Breast epithelium (tissue), 4 donors: ENCODE data around the gene GNB1. TPM values are rescaled to one million over a fixed set of nuclear protein-coding genes. Genes with fewer than 3 reads are reported as not detected.

Source experiments
- DNase-seq, 2 donors: peaks; one replicate each; pipeline ENCODE4 v3.0.0-alpha.2; 2019; ENCODE audit warnings: low spot score in 2 of 2
- H3K27ac ChIP-seq, 2 donors: fragments of 200-600 bp; sonication (generic) in 1 of 2; one replicate each; pipeline ENCODE4 v1.5.1; 2016 to 2019; ENCODE audit warnings: mild to moderate bottlenecking in 1 of 2
- H3K27me3 ChIP-seq, 2 donors: fragments of 200-600 bp; sonication (generic) in 1 of 2; one replicate each; pipeline versions ENCODE4 v1.5.1 to v1.6.0; 2017 to 2019; ENCODE audit warnings: control low read depth in 1 of 2, mild to moderate bottlenecking in 1 of 2
- H3K36me3 ChIP-seq: fragments of 200-600 bp; one replicate; pipeline ENCODE4 v1.5.1; 2019
- H3K4me1 ChIP-seq, 2 donors: fragments of 200-600 bp; sonication (generic); one replicate each; pipeline ENCODE4 v1.5.1; 2016 to 2019; ENCODE audit warnings: control low read depth in 1 of 2
- H3K4me3 ChIP-seq, 3 donors: fragments of 200-600 bp; sonication (generic); 1 replicate in 2 of 3; 2 replicates in 1 of 3; pipeline ENCODE4 v1.5.1; 2016 to 2019; ENCODE audit warnings: mild to moderate bottlenecking in 3 of 3, moderate library complexity in 2 of 3
- H3K9me3 ChIP-seq, 2 donors: fragments of 200-600 bp; sonication (generic) in 1 of 2; one replicate each; pipeline ENCODE4 v1.5.1; 2016 to 2019; ENCODE audit warnings: control low read depth in 1 of 2
- POLR2A ChIP-seq: fragments of 450-650 bp; IDR thresholded peaks from one replicate; pipeline ENCODE4 v1.6.1; 2016; ENCODE audit warnings: antibody characterized with exemption, mild to moderate bottlenecking, moderate library complexity
- POLR2AphosphoS5 ChIP-seq, 3 donors: sonication (generic); formaldehyde crosslinking; IDR thresholded peaks; one replicate each; pipeline ENCODE4 v1.6.1; 2017; ENCODE audit warnings: antibody characterized with exemption in 3 of 3
- intact Hi-C: fragments of 100-400 bp; cut with DNase I; formaldehyde crosslinking; loops from one replicate; pipeline ENCODE4 v1.15.1; 2023; ENCODE audit warnings: low total_unique reads
- total RNA-seq, 3 donors: library from RNA; depleted of rRNA; stranded (reverse); fragments of >200 nt; gene quantifications; one replicate each; pipeline ENCODE4 v1.1.0, GENCODE V29; 2016
- TF ChIP-seq, protein P1 (sequence below), 3 donors: fragments of 450-650 bp; IDR thresholded peaks; one replicate each; pipeline ENCODE4 v1.5.1; 2016 to 2017; ENCODE audit warnings: antibody characterized with exemption in 3 of 3, mild to moderate bottlenecking in 3 of 3, moderate library complexity in 3 of 3

The GNB1 gene
- total RNA-seq, 3 donors from 2014 or later: 108 to 138 (median 123) TPM

DNA sequence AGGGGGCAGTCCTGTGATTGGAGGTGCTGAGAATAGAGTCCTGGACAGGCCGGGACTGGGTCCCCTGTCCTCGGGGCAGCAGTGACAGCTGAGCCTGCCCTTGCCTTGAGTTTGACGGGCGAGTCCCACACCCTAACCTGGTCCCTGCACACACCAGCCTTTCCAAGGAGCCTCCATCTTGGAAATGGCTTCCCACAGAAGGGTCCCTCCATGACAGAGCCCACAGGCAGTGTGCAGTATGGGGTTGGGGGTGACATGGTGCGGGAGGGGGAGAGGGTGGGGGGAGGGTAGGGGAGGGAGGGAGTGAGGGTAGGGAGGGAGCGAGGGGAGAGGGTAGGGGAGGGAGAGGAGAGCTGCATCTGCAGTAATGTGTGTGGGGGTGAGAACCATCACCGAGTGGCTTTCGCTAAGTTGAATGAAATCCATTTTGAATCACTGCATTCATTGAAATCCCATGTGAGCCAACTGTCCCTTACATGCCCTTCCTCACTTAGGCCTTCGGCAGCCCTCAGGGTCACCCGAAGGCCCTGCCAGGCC lies 38.3 kb upstream of the GNB1 start:
- Histone ChIP-seq H3K4me1 (no peaks in the 10 kb centered on the region), H3K27ac (no peak overlapping the region), H3K27me3 (no peaks in the 10 kb centered on the region), H3K9me3 (no peaks in the 10 kb centered on the region), H3K4me3 (no peak overlapping the region), H3K36me3 (no peaks in the 10 kb centered on the region)
- intact Hi-C loops: no loop called here
- DNase-seq: no peak
- TF ChIP-seq, protein P1, sequence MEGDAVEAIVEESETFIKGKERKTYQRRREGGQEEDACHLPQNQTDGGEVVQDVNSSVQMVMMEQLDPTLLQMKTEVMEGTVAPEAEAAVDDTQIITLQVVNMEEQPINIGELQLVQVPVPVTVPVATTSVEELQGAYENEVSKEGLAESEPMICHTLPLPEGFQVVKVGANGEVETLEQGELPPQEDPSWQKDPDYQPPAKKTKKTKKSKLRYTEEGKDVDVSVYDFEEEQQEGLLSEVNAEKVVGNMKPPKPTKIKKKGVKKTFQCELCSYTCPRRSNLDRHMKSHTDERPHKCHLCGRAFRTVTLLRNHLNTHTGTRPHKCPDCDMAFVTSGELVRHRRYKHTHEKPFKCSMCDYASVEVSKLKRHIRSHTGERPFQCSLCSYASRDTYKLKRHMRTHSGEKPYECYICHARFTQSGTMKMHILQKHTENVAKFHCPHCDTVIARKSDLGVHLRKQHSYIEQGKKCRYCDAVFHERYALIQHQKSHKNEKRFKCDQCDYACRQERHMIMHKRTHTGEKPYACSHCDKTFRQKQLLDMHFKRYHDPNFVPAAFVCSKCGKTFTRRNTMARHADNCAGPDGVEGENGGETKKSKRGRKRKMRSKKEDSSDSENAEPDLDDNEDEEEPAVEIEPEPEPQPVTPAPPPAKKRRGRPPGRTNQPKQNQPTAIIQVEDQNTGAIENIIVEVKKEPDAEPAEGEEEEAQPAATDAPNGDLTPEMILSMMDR (IDR thresholded peaks at IDR 0.05): no peak
- no peak for TF ChIP-seq POLR2A
- TF ChIP-seq POLR2AphosphoS5 (IDR thresholded peaks at IDR 0.05): no peak

DNA sequence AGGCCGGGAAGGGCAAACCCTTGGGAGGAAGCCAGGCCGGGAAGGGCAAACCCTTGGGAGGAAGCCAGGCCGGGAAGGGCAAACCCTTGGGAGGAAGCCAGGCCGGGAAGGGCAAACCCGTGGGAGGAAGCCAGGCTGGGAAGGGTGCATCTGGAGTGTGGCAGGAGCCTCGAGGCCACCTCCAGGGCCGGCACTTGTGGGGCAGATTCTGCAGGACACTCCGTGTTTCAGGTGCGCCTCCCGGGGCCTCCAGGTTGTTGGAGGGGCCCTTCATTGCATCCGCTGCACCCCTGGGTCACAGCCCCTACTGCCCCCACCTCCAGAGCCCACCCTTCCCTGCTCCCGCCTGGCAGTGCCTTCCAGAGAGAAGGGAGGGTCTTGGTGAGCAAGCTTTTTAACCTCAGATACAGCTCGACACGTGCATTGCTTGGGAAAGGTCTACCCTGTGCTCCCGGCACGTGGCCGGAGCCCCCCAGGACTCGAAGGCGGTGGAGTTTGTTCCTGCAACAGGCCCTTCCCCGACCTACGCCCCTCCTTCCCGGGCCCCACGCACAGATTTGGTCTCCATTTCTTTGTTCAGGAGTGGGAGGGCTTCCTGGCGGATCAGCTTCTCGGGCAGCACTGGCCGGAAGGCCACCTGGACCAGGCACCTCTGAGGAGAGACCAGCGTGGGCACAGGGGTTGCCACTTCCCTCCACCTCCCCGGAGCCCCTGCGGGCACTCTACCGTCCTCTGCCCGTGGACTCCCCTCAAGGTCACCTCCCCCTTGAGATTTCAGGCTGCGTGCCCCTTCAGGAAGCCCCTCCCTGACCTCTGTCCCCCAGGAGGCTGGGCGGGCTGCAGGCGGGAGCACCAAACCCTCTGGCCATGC lies 37.6 kb upstream of the GNB1 start:
- TF ChIP-seq POLR2A: no peak
- TF ChIP-seq POLR2AphosphoS5 (IDR thresholded peaks at IDR 0.05): no peak
- TF ChIP-seq, protein P1 (IDR thresholded peaks at IDR 0.05): no peak
- intact Hi-C loops: no loop called here
- H3K27ac ChIP-seq: no peak overlapping the region
- H3K4me3 ChIP-seq: no peak overlapping the region
- H3K9me3 ChIP-seq: no peaks in the 10 kb centered on the region
- no peaks in the 10 kb centered on the region for H3K27me3 ChIP-seq
- no peak for DNase-seq
- no peaks in the 10 kb centered on the region for H3K4me1 ChIP-seq
- no peaks in the 10 kb centered on the region for H3K36me3 ChIP-seq

DNA sequence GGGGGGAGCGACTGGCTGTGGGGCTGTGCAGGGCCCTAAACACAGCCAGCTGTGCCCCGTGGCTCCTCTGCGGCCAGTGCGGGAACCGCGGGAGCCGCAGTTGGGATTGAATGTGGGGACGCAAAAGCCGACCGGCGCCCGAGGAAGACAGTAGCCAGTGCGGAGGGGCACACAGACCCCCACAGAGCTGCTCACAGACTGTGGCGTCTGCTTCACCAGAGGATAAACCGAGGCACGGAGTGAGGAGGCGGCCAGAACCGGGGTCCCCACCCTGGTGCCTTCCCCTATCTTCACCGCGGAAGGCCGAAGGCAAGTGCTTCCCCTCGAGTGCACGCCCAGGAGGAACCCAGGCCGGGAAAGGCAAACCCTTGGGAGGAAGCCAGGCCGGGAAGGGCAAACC lies 36.9 kb upstream of the GNB1 start:
- intact Hi-C loops: no loop called here
- Histone ChIP-seq H3K9me3 (no peaks in the 10 kb centered on the region), H3K36me3 (no peaks in the 10 kb centered on the region), H3K4me3 (no peak overlapping the region), H3K4me1 (no peaks in the 10 kb centered on the region), H3K27ac (no peak overlapping the region), H3K27me3 (no peaks in the 10 kb centered on the region)
- TF ChIP-seq, protein P1 (IDR thresholded peaks at IDR 0.05): no peak
- TF ChIP-seq POLR2A (no peak), POLR2AphosphoS5 (IDR thresholded peaks at IDR 0.05) (no peak)
- no peak for DNase-seq

DNA sequence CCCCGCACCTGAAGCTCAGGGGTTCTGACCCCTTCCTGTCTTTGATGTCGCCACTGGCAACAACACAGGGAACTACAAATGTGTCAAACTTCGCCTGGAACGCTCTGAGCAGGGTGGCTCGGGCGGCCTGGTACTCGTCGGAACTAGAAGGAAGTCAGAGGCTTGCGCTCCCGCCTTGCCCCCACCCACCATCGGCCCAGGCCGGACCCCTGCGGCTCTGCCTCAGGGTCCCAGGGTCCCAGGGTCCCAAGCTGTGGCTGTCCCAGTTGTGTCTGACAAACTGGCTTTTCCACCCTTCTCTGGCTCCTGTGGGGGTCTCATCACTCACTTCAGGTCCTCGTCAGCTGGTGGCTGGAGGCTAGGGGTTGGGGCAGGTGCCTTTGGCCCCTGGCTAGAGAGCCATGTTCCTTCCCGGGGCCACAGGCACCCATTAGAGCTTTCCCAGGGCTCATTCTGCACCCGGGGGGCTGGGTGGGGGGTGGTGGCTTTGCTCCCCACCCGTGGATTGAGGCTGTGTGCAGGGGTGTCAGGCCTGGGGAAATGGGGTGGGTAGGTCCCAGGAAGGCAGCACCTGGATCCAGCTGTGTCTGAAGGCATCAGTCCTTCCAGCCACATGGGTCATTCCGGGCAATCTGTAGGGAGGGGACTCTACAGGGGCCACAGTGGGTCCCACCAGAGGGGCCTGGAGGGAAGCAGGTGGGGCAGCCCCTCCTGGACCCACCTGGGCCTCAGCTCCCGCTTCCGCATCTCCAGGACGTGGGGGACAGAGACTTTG lies 36.2 kb upstream of the GNB1 start:
- no peak overlapping the region for H3K27ac ChIP-seq

More for the DNA sequence above, 36.2 kb upstream of the GNB1 start:
- H3K4me1 ChIP-seq: no peaks in the 10 kb centered on the region
- H3K36me3 ChIP-seq: no peaks in the 10 kb centered on the region
- H3K9me3 ChIP-seq: no peaks in the 10 kb centered on the region
- intact Hi-C loops: no loop called here
- TF ChIP-seq POLR2A: no peak
- TF ChIP-seq POLR2AphosphoS5 (IDR thresholded peaks at IDR 0.05): no peak
- TF ChIP-seq, protein P1 (IDR thresholded peaks at IDR 0.05): no peak
- H3K4me3 ChIP-seq: no peak overlapping the region
- no peaks in the 10 kb centered on the region for H3K27me3 ChIP-seq
- DNase-seq: no peak
